Testis (tissue), 3 donors: ENCODE results near the gene HOMER2. TPM values are rescaled to one million over a fixed set of nuclear protein-coding genes. Genes with fewer than 3 reads are reported as not detected.

Experiments
- DNase-seq: peaks from one replicate; pipeline ENCODE4 v3.0.0-alpha.2; 2019
- H3K27ac ChIP-seq, 2 donors: fragments of 200-600 bp; sonication (generic); one replicate each; pipeline ENCODE4 v1.5.1; 2019
- H3K27me3 ChIP-seq: fragments of 200-600 bp; sonication (generic); one replicate; pipeline ENCODE4 v1.5.1; 2019
- H3K36me3 ChIP-seq: fragments of 200-600 bp; sonication (generic); one replicate; pipeline ENCODE4 v1.5.1; 2017; ENCODE audit warnings: low read depth; ENCODE audit errors: missing control alignments
- H3K4me1 ChIP-seq: fragments of 200-600 bp; sonication (generic); one replicate; pipeline ENCODE4 v1.5.1; 2019
- H3K4me3 ChIP-seq, 2 donors: fragments of 200-600 bp; sonication (generic); one replicate each; pipeline ENCODE4 v1.5.1; 2017 to 2019
- H3K9me3 ChIP-seq: fragments of 200-600 bp; sonication (generic); one replicate; pipeline ENCODE4 v1.5.1; 2017
- POLR2A ChIP-seq: fragments of 450-650 bp; IDR thresholded peaks from one replicate; pipeline ENCODE4 v1.6.1; 2017; ENCODE audit warnings: antibody characterized with exemption, mild to moderate bottlenecking, moderate library complexity
- WGBS, 2 donors: methylation state at CpG; one replicate each; pipeline ENCODE4 v1.1.5; 2018; 5-methylcytosine and 5-hydroxymethylcytosine counted together
- intact Hi-C: fragments of 100-400 bp; cut with DNase I; formaldehyde crosslinking; loops from one replicate; pipeline ENCODE4 v1.15.1; 2023; ENCODE audit warnings: low total_unique reads
- polyA plus RNA-seq: library from polyadenylated mRNA; stranded (reverse); fragments of 350-450 nt; fragmentation: Illumina TruSeq; extraction: RNeasy Lipid Tissue Mini Kit (QIAGEN cat#74804); gene quantifications from one replicate; pipeline ENCODE4 v1.2.3, GENCODE V29; 2014; ENCODE audit warnings: low read depth, low replicate concordance; ENCODE audit not compliant: insufficient read depth
- total RNA-seq, 2 donors: library from RNA; depleted of rRNA; stranded (reverse); fragments of >200 nt; gene quantifications; one replicate each; pipeline ENCODE4 v1.2.3, GENCODE V29; 2016
- TF ChIP-seq, protein P1 (sequence below), 3 experiments: fragments of 450-650 bp in 2 of 3; fragments of 200-600 bp in 1 of 3; sonication (generic) in 1 of 3; IDR thresholded peaks; one replicate each; pipeline ENCODE4 v1.5.1; 2016 to 2019; ENCODE audit warnings: antibody characterized with exemption in 3 of 3, mild to moderate bottlenecking in 2 of 3, moderate library complexity in 1 of 3

Gene HOMER2
- total and polyA plus RNA-seq, 3 donors from 2014 or later: 18.7 to 40.5 (median 38.5) TPM

DNA sequence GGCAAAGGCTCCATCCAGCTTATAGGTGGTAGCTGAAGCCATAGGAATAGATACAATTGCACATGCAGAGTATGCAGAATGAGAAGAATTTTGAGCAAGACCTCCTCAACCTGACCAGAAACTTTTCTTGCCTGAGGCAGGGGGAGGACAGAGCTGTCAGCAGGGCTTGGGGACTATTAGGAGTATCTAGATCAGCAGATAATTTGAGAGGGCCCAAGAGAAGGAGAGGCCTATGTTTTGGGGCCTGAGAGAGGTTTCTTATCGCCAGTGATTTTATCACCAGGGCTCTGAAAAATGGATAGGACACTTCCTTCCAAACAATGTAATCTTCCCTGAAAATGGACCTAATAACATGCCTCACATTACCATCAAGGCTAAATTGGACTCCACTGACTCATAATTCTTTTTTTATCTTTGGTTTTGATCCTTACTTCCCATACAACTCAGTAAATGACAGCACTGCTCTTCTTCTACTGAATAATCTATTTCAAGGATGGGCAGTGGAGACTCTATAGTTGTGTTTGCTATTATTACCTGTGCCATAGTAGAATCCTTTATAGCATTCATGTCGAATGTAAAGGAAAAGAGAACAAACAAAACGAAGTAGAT, 17.7 kb upstream of the HOMER2 start:
- H3K36me3 ChIP-seq: no peaks in the 10 kb centered on the region
- intact Hi-C loops: no loop called here
- no peak for DNase-seq
- H3K4me3 ChIP-seq: no peak overlapping the region
- no peak overlapping the region for H3K27ac ChIP-seq
- no peaks in the 10 kb centered on the region for H3K4me1 ChIP-seq
- no peaks in the 10 kb centered on the region for H3K9me3 ChIP-seq
- no peaks in the 10 kb centered on the region for H3K27me3 ChIP-seq
- TF ChIP-seq POLR2A: no peak
- TF ChIP-seq, protein P1, sequence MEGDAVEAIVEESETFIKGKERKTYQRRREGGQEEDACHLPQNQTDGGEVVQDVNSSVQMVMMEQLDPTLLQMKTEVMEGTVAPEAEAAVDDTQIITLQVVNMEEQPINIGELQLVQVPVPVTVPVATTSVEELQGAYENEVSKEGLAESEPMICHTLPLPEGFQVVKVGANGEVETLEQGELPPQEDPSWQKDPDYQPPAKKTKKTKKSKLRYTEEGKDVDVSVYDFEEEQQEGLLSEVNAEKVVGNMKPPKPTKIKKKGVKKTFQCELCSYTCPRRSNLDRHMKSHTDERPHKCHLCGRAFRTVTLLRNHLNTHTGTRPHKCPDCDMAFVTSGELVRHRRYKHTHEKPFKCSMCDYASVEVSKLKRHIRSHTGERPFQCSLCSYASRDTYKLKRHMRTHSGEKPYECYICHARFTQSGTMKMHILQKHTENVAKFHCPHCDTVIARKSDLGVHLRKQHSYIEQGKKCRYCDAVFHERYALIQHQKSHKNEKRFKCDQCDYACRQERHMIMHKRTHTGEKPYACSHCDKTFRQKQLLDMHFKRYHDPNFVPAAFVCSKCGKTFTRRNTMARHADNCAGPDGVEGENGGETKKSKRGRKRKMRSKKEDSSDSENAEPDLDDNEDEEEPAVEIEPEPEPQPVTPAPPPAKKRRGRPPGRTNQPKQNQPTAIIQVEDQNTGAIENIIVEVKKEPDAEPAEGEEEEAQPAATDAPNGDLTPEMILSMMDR (IDR thresholded peaks at IDR 0.05): no peak
- WGBS, 2 donors: 77 to 79% methylated on average over 3 of the region's 3 CpGs

DNA sequence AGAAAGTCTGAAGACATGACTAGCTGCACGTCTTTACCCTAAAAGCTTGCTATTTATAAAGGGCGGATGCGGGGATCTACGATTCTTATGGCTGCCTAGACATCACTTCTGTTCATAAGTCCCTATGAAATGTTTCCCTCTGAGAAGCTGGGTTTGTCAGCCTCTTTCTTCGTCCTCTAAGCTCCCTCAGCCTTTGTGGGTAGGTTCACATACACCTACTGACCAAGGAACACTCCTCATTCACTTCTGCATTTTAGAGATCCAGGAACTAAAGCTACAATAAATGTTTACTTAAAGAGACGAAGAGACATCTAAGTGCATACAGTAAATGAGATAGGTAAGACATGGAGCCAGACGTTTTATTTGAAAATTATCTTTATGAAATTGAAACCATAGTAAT, 16.8 kb upstream of the HOMER2 start:
- TF ChIP-seq, protein P1 (IDR thresholded peaks at IDR 0.05): no peak
- TF ChIP-seq POLR2A: no peak
- intact Hi-C loops: no loop called here
- Histone ChIP-seq H3K4me1 (no peaks in the 10 kb centered on the region), H3K36me3 (no peaks in the 10 kb centered on the region), H3K4me3 (no peak overlapping the region), H3K9me3 (no peaks in the 10 kb centered on the region), H3K27me3 (no peaks in the 10 kb centered on the region), H3K27ac (no peak overlapping the region)
- 85 to 88% methylated on average over 7 of the region's 7 CpGs for WGBS, 2 donors
- no peak for DNase-seq

DNA sequence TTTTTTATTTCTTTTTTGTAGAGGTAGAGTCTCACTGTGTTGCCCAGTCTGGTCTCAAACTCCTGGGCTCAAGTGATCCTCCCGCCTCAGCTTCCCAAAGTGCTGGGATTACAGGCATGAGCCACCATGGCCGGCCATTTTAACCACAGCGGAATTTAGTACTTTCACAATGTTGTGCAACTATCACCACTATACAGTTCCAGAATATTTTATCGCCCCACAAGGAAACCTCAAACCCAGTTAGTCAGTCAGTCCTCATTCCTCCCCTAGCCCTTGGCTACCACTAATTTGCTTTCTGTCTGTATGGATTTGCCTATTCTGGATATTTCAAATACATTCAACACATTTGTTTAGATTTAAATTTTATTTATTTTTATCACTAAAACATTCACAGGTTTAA, 15.5 kb upstream of the HOMER2 start:
- no peaks in the 10 kb centered on the region for H3K9me3 ChIP-seq
- no peak for DNase-seq
- no peak overlapping the region for H3K4me3 ChIP-seq
- H3K36me3 ChIP-seq: no peaks in the 10 kb centered on the region
- no peaks in the 10 kb centered on the region for H3K27me3 ChIP-seq
- TF ChIP-seq, protein P1 (IDR thresholded peaks at IDR 0.05): no peak
- no peak for TF ChIP-seq POLR2A
- intact Hi-C loops: no loop called here
- no peak overlapping the region for H3K27ac ChIP-seq
- WGBS, 2 donors: 89 to 90% methylated on average over 4 of the region's 4 CpGs
- H3K4me1 ChIP-seq: no peaks in the 10 kb centered on the region

DNA sequence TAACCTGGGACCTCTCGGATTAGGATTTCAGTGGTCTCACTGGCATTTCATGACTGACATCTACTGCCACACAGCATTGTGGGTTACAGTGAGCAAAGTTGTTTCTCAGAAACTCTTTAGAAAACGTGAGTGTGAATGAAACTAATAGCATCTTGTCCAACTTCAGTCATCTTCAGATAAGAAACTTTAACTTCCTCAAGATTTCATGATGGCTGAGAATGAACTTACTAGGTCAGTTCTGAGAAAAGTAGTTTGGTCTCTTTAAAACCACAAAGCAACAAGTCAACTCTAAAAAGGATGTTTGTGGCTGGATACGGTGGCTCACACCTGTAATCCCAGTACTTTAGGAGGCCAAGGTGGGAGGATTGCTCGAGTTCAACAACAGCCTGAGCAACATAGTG, 14.2 kb upstream of the HOMER2 start:
- no peaks in the 10 kb centered on the region for H3K27me3 ChIP-seq
- TF ChIP-seq, protein P1 (IDR thresholded peaks at IDR 0.05): no peak
- TF ChIP-seq POLR2A: no peak
- intact Hi-C loops: no loop called here
- H3K36me3 ChIP-seq: no peaks in the 10 kb centered on the region
- H3K4me1 ChIP-seq: no peaks in the 10 kb centered on the region
- no peak overlapping the region for H3K27ac ChIP-seq
- H3K9me3 ChIP-seq: no peaks in the 10 kb centered on the region
- no peak overlapping the region for H3K4me3 ChIP-seq
- WGBS, 2 donors: 82 to 85% methylated on average over 4 of the region's 4 CpGs
- DNase-seq: no peak

DNA sequence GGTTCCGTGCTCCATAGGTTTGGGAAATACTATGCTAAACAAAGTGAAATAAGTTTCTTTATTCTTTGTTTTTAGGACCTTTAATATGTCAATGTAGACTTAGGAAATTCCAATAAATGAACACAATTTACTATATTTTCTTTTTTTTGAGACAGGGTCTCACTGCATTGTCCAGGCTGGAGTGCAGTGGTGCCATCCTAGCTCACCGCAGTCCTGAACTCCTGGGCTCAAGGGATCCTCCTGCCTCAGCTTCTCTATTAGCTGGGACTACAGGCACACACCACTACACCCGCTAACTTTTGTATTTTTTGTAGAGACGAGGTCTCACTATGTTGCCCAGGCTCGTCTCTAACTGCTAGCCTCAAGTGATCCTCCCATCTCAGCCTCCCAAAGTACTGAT, 12.4 kb upstream of the HOMER2 start:
- intact Hi-C loops: no loop called here
- H3K36me3 ChIP-seq: no peaks in the 10 kb centered on the region
- WGBS, 2 donors: 97 to 98% methylated on average over 5 of the region's 5 CpGs

More for the DNA sequence above, 12.4 kb upstream of the HOMER2 start:
- Histone ChIP-seq H3K4me1 (no peaks in the 10 kb centered on the region), H3K9me3 (no peaks in the 10 kb centered on the region), H3K27ac (no peak overlapping the region), H3K27me3 (no peaks in the 10 kb centered on the region), H3K4me3 (no peak overlapping the region)
- no peak for DNase-seq
- TF ChIP-seq, protein P1 (IDR thresholded peaks at IDR 0.05): no peak
- TF ChIP-seq POLR2A: no peak
